Vagina (tissue), 2 donors: ENCODE results near the gene PSPH.

ENCODE experiments used
- POLR2A ChIP-seq, 2 donors: fragments of 450-650 bp; IDR thresholded peaks; one replicate each; pipeline ENCODE4 v1.6.1; 2017; ENCODE audit warnings: antibody characterized with exemption in 2 of 2, mild to moderate bottlenecking in 2 of 2, moderate library complexity in 2 of 2
- POLR2AphosphoS5 ChIP-seq, 2 donors: sonication (generic); formaldehyde crosslinking; IDR thresholded peaks; one replicate each; pipeline ENCODE4 v1.9.0; 2017; ENCODE audit warnings: antibody characterized with exemption in 2 of 2, mild to moderate bottlenecking in 2 of 2, low read depth in 1 of 2; ENCODE audit not compliant: insufficient read depth in 1 of 2
- TF ChIP-seq, protein P1 (sequence below), 3 experiments: fragments of 450-650 bp in 2 of 3; fragments of 200-600 bp in 1 of 3; sonication (generic) in 1 of 3; IDR thresholded peaks; one replicate each; pipeline ENCODE4 v1.5.1; 2017 to 2019; ENCODE audit warnings: antibody characterized with exemption in 3 of 3, mild to moderate bottlenecking in 2 of 3, moderate library complexity in 2 of 3

DNA sequence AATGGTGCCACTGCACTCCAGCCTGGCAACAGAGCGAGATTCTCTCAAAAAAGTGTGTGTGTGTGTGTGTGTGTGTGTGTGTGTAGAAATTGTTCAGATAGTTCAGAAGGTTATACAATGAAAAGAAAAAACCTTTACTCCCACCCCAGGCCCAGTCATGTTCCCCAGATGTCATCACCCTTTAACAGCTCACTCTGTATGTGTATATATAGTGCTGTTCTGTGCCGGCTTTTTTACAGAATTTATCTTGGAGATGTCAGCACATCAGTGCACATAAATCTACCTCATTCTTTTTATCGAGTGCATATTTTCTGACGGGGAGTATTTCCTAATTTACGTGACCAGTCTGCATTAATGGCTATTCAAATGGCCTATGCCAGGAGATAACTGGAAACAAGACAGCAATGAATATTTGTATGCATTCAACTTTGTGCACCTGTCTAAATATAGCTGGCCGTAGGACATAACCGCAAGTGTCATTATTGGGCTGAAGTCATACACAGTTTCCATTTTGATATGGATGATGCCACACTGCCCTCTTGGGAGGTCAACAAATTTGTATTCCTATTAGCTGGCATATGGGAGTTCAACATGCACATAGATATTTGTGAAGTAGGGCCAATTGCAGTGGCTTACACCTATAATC, 75.1 kb downstream of the PSPH start:
- TF ChIP-seq, protein P1, sequence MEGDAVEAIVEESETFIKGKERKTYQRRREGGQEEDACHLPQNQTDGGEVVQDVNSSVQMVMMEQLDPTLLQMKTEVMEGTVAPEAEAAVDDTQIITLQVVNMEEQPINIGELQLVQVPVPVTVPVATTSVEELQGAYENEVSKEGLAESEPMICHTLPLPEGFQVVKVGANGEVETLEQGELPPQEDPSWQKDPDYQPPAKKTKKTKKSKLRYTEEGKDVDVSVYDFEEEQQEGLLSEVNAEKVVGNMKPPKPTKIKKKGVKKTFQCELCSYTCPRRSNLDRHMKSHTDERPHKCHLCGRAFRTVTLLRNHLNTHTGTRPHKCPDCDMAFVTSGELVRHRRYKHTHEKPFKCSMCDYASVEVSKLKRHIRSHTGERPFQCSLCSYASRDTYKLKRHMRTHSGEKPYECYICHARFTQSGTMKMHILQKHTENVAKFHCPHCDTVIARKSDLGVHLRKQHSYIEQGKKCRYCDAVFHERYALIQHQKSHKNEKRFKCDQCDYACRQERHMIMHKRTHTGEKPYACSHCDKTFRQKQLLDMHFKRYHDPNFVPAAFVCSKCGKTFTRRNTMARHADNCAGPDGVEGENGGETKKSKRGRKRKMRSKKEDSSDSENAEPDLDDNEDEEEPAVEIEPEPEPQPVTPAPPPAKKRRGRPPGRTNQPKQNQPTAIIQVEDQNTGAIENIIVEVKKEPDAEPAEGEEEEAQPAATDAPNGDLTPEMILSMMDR (IDR thresholded peaks at IDR 0.05), result no peak
- no peak for TF ChIP-seq POLR2AphosphoS5 (IDR thresholded peaks at IDR 0.05; ENCODE audit: insufficient read depth in 1 of 2, low read depth in 1 of 2)
- TF ChIP-seq POLR2A (IDR thresholded peaks at IDR 0.05), result no peak
